ENCODE data around the gene KCNMA1.
A peak's percentile ranks its signal among the peaks of the same experiment; 100 is the strongest.

The KCNMA1 gene

GRCh38 chr10:76911184-76911583, 726.4 kb downstream of the KCNMA1 start:
- DNase-seq (ENCODE audit: insufficient read length, low spot score) (no peak), FAIRE-seq (no peak)
- no peak for TF ChIP-seq CTCF (IDR thresholded peaks at IDR 0.05; ENCODE audit: insufficient read depth, missing control alignments)

DNA sequence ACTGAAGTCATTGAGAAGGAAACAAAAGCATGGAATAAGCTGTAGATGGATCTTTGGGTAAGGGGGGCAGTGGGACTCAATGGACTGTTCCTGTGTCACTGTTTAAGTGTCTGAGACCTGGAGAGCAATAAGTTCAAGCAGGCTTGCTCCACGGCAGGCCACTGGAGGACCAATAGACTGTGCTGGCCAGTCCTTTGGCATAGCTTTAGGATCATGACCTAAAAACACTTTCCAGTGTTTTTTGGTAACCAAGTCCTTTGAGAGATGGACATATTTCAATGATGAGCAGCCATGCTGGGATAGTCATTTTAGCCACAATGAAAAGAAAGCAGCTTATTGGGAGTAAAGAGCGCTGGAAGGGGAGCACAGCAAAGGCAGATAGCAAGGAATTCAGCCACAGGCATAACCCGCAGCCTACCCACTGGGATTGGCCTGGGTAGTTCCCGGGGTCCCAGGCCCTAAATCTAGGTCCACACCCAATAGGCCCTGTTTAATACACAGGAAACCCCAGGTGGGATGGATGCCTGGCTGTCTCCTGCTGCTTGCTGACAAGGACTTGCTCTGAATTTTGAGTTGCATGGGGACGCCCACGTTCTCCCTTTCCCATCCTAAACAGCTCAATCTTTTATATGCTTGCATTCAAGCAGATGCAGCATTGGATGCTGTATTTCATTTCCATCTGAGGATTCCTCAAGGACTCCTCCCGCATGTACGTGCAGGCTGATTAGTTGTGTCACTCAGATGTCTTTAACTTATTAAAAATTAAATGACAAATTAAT, 727.2 kb downstream of the KCNMA1 start:
- TF ChIP-seq CTCF (IDR thresholded peaks at IDR 0.05; ENCODE audit: insufficient read depth, missing control alignments): no peak
- FAIRE-seq (no peak), DNase-seq (ENCODE audit: insufficient read length, low spot score) (no peak)

- no peak for TF ChIP-seq CTCF (IDR thresholded peaks at IDR 0.05; ENCODE audit: insufficient read depth, missing control alignments)
- FAIRE-seq (no peak), DNase-seq (ENCODE audit: insufficient read length, low spot score) (no peak)
Measured at GRCh38 chr10:76906256-76906655, 731.4 kb downstream of the KCNMA1 start.

GRCh38 chr10:76905251-76905650, 732.4 kb downstream of the KCNMA1 start:
- TF ChIP-seq CTCF (IDR thresholded peaks at IDR 0.05; ENCODE audit: insufficient read depth, missing control alignments): no peak
- DNase-seq (ENCODE audit: insufficient read length, low spot score) (no peak), FAIRE-seq (no peak)

- TF ChIP-seq CTCF (IDR thresholded peaks at IDR 0.05; ENCODE audit: insufficient read depth, missing control alignments): no peak
- DNase-seq (ENCODE audit: insufficient read length, low spot score) (no peak), FAIRE-seq (no peak)
Measured at GRCh38 chr10:76903387-76903945, 734.1 kb downstream of the KCNMA1 start.

DNA sequence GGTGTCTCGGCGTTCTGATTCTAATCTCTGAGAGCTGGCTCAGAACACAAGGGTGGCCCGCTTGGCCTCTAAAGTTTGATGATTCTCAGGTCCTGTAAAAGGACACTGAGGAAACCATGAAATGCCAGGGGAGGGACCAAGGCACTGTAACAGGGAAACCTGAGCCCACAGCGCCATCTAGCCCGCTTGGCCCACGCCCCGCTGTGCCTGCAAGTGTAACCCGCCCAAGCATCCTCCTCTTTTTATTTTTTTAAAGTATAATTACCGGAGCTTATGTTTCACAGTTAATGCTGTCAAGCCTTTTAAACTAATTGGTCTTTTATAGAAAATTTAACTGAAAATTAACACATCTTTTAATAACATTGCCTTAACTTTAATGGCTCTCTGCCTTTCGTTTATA, 734.7 kb downstream of the KCNMA1 start:
- no peak for FAIRE-seq

More for the DNA sequence above, 734.7 kb downstream of the KCNMA1 start:
- DNase-seq (ENCODE audit: insufficient read length, low spot score): no peak
- TF ChIP-seq CTCF (IDR thresholded peaks at IDR 0.05; ENCODE audit: insufficient read depth, missing control alignments): peak; percentile 26

Data from D721Med (cell line).